Neutrophil (primary cell): Measurements from ENCODE around the gene EYA3.

ENCODE experiments used
- H3K27ac ChIP-seq: fragments of 200-600 bp; sonication (generic); 2 replicates; pipeline ENCODE4 v1.5.1; 2016; ENCODE audit warnings: mild to moderate bottlenecking, moderate library complexity
- H3K27me3 ChIP-seq: fragments of 200-600 bp; sonication (generic); 2 replicates; pipeline ENCODE4 v1.6.0; 2016; ENCODE audit warnings: mild to moderate bottlenecking
- H3K36me3 ChIP-seq: fragments of 200-600 bp; sonication (generic); 2 replicates; pipeline ENCODE4 v1.5.1; 2017
- H3K4me1 ChIP-seq, 2 experiments: fragments of 200-600 bp in 1 of 2; sonication (generic) in 1 of 2; 1 replicate in 1 of 2; 2 replicates in 1 of 2; pipeline versions ENCODE4 v1.5.1 to v1.6.1; 2013 to 2016; ENCODE audit warnings: low read depth in 1 of 2, low read length in 1 of 2, mild to moderate bottlenecking in 1 of 2, moderate library complexity in 1 of 2; ENCODE audit not compliant: control insufficient read depth in 1 of 2, insufficient read depth in 1 of 2
- H3K4me3 ChIP-seq, 2 experiments: fragments of 200-600 bp in 1 of 2; sonication (generic) in 1 of 2; 1 replicate in 1 of 2; 2 replicates in 1 of 2; pipeline ENCODE4 v1.5.1; 2013 to 2016; ENCODE audit warnings: low read depth in 1 of 2, low read length in 1 of 2, mild to moderate bottlenecking in 1 of 2, moderate library complexity in 1 of 2
- H3K9me3 ChIP-seq: fragments of 200-600 bp; sonication (generic); 2 replicates; pipeline ENCODE4 v1.5.1; 2016
- TF ChIP-seq, protein P1 (sequence below): fragments of 200-600 bp; sonication (generic); IDR thresholded peaks from 2 replicates; pipeline ENCODE4 v1.5.1; 2016; ENCODE audit warnings: antibody characterized with exemption

EYA3 gene

DNA sequence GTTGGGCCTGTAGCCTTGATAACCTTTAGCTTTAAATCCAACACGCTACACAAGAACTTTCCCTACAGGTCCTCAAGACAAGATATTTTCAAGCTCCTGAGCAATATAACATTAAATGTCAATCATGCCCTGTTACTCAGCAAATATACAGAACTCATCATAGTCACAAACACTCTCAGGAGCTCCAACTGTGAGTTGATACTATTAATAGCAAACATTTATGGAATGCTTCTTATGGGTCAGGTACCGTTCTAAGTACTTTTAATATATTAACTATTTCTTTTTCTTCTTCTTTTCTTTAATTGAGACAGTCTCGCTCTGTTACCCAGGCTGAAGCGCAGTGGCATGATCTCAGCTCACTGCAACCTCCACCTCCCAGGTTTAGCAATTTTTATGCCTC lies 10.1 kb downstream of the EYA3 start:
- H3K4me3 ChIP-seq, result no peak overlapping the region
- TF ChIP-seq, protein P1, sequence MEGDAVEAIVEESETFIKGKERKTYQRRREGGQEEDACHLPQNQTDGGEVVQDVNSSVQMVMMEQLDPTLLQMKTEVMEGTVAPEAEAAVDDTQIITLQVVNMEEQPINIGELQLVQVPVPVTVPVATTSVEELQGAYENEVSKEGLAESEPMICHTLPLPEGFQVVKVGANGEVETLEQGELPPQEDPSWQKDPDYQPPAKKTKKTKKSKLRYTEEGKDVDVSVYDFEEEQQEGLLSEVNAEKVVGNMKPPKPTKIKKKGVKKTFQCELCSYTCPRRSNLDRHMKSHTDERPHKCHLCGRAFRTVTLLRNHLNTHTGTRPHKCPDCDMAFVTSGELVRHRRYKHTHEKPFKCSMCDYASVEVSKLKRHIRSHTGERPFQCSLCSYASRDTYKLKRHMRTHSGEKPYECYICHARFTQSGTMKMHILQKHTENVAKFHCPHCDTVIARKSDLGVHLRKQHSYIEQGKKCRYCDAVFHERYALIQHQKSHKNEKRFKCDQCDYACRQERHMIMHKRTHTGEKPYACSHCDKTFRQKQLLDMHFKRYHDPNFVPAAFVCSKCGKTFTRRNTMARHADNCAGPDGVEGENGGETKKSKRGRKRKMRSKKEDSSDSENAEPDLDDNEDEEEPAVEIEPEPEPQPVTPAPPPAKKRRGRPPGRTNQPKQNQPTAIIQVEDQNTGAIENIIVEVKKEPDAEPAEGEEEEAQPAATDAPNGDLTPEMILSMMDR, result no peak
- peaks cover 7% of the 10 kb centered on the region for H3K36me3 ChIP-seq
- no peaks in the 10 kb centered on the region for H3K27me3 ChIP-seq
- H3K9me3 ChIP-seq, result no peaks in the 10 kb centered on the region
- H3K27ac ChIP-seq, result no peak overlapping the region
- H3K4me1 ChIP-seq, result peaks cover 6 to 20% of the 10 kb centered on the region in 2 experiments

DNA sequence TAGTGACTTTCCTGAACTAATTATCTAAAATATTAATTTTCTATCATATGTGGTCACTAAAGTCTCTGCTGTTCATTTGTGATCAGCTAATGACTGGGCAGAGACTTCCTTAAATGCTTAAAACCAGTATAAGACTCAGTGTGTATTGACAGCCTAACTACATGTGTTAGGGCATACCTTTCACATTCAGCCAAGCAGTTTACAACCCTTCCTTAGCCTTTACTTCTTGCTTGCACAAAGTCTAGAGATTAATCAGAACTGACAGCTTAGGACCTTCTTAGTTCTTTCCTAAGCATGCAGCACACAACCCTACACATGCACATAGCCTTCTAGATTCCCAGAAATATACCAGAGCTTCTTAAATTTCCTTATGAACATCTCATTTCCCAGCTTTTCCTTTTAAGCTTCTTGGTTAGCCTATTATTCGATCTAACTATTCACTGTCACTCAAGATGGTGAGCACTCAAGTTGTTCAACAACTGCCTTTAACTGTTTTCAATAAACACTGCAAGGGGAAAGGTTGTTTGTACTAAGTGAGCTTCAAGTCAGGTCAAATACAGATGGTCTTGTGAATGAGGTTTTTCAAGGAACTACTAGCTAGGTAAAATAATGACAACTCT lies 13.4 kb downstream of the EYA3 start:
- Histone ChIP-seq H3K27me3 (no peaks in the 10 kb centered on the region), H3K4me3 (no peak overlapping the region), H3K36me3 (peaks cover 3% of the 10 kb centered on the region), H3K4me1 (peaks cover 9 to 21% of the 10 kb centered on the region in 2 experiments), H3K27ac (no peak overlapping the region), H3K9me3 (no peaks in the 10 kb centered on the region)
- TF ChIP-seq, protein P1, result no peak

DNA sequence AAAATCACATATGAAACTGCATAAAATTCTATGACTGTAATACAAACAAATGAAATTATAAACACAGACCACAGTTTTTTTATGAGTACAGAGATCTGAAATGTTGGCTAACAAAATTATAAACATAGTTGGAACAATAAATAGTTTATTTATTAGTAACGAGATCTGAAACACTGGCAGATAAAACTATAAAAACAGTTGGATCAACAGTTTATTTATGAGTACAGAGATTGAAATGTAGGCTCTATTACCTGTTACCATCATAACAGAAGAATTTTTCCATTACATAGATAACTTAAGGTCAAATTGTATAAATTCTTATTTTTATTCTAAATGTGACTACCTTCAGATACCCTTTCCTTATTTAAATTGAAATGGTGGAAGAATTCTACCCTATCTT lies 14.5 kb downstream of the EYA3 start:
- Histone ChIP-seq H3K9me3 (no peaks in the 10 kb centered on the region), H3K4me1 (peaks cover 10 to 17% of the 10 kb centered on the region in 2 experiments), H3K27me3 (no peaks in the 10 kb centered on the region), H3K36me3 (no peaks in the 10 kb centered on the region), H3K4me3 (no peak overlapping the region), H3K27ac (no peak overlapping the region)
- TF ChIP-seq, protein P1, result no peak

DNA sequence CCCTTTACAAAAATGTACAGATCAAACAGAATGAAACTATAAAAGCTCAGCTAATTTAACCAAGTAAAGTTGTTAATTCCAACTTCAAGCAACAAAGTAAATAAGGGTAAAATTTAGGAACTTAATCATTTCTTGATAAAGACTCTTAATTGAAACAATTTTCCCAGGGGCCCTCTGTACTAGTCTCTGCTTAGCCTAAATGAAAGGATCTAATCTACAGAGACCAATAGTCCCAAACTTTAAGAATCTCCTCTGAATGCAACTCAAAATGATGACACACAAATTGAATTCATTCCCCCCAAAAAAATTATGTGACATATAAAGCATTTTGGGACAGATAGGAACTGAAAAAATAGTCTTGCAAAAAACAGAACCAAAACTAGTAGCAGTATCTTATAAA lies 16.6 kb downstream of the EYA3 start:
- no peaks in the 10 kb centered on the region for H3K36me3 ChIP-seq
- H3K4me3 ChIP-seq, result no peak overlapping the region
- TF ChIP-seq, protein P1, result no peak
- no peaks in the 10 kb centered on the region for H3K9me3 ChIP-seq
- no peak overlapping the region for H3K27ac ChIP-seq
- H3K4me1 ChIP-seq, result peaks cover 10 to 13% of the 10 kb centered on the region in 2 experiments
- H3K27me3 ChIP-seq, result no peaks in the 10 kb centered on the region

DNA sequence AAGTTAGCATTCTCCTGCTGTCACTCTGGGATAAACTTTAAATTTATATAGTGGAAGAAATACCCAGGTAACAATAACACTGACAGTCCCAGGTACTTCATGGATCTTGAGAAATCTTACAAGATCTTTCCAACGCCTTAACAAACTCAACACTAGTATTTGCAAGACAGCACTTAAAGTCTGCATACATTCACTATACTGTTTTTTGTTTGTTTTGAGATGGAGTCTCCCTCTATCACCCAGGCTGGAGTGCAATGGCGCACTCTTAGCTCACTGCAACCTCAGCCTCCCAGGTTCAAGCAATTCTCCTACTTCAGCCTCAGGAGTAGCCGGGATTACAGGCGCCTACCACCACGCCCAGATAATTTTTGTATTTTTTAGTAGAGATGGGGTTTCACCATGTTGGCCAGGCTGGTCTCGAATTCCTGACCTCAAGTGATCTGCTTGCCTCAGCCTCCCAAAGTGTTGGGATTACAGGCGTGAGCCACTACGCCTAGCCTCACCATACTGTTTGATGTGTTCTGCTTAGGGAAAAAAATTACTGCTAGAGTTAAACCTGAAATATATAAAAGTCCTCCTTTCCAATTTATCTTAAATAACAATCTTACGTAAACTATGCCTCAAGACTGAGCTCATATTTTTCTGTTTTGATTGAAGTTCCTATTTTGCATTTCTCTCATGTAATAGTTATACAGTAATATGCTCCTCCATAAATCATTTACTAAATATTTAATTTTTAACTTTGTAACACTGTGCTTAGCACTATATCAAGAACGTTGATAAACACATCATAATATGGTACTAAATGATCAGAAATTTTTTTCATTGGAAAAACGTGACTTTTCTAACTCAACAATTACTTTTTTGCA lies 17.5 kb downstream of the EYA3 start:
- Histone ChIP-seq H3K36me3 (no peaks in the 10 kb centered on the region), H3K9me3 (no peaks in the 10 kb centered on the region), H3K4me1 (peaks cover 10 to 13% of the 10 kb centered on the region in 2 experiments), H3K27me3 (no peaks in the 10 kb centered on the region), H3K27ac (peak overlapping the region; percentile 72), H3K4me3 (no peak overlapping the region)
- TF ChIP-seq, protein P1, result no peak
